CMK (cell line): Measurements from ENCODE around the gene KIRREL3.
A peak's percentile ranks its signal among the peaks of the same experiment; 100 is the strongest.

Source experiments
- DNase-seq: peaks from one replicate; pipeline ENCODE4 v3.0.0-alpha.2; 2010; ENCODE audit warnings: low read depth

Gene KIRREL3

GRCh38 chr11:126738295-126739031 is 262.1 kb downstream of the KIRREL3 start:
- DNase-seq, result no peak

- no peak for DNase-seq
These were observed 263.6 kb downstream of the KIRREL3 start for GRCh38 chr11:126736682-126737572.

- DNase-seq, result no peak
These were observed 265.8 kb downstream of the KIRREL3 start for GRCh38 chr11:126734752-126735151.

- no peak for DNase-seq
These were observed 266.9 kb downstream of the KIRREL3 start for GRCh38 chr11:126733685-126734084.

GRCh38 chr11:126732981-126733380 is 267.6 kb downstream of the KIRREL3 start:
- DNase-seq, result no peak

GRCh38 chr11:126731576-126732142 is 268.9 kb downstream of the KIRREL3 start:
- DNase-seq, result no peak

GRCh38 chr11:126727381-126727780 is 273.2 kb downstream of the KIRREL3 start:
- no peak for DNase-seq

- DNase-seq, result no peak
These were observed 275.0 kb downstream of the KIRREL3 start for GRCh38 chr11:126725521-126725920.

- DNase-seq, result no peak
These were observed 275.5 kb downstream of the KIRREL3 start for GRCh38 chr11:126725043-126725442.

- DNase-seq, result no peak
These were observed 276.9 kb downstream of the KIRREL3 start for GRCh38 chr11:126723665-126724045.

- no peak for DNase-seq
These were observed 277.5 kb downstream of the KIRREL3 start for GRCh38 chr11:126722956-126723664.

GRCh38 chr11:126722006-126722736 is 278.4 kb downstream of the KIRREL3 start:
- DNase-seq, result no peak

- no peak for DNase-seq
These were observed 279.9 kb downstream of the KIRREL3 start for GRCh38 chr11:126720539-126721235.

GRCh38 chr11:126719740-126720139 is 280.8 kb downstream of the KIRREL3 start:
- DNase-seq, result no peak

GRCh38 chr11:126718276-126718675 is 282.3 kb downstream of the KIRREL3 start:
- DNase-seq, result no peak

GRCh38 chr11:126716456-126717083 is 284.0 kb downstream of the KIRREL3 start:
- DNase-seq, result no peak

GRCh38 chr11:126713806-126714205 is 286.8 kb downstream of the KIRREL3 start:
- no peak for DNase-seq

GRCh38 chr11:126711977-126712625 is 288.5 kb downstream of the KIRREL3 start:
- DNase-seq, result peak; percentile 35

GRCh38 chr11:126710804-126711399 is 289.7 kb downstream of the KIRREL3 start:
- DNase-seq, result no peak
